ENCODE measurements around the gene ZNF175. TPM values are rescaled to one million over a fixed set of nuclear protein-coding genes. Genes with fewer than 3 reads are reported as not detected.

The ZNF175 gene
- total and polyA plus RNA-seq, 2 donors (not counting 3 experiments of a cell fraction or from before 2014, with no cell fraction given), result 4.9 to 16.5 TPM

GRCh38 chr19:51573331-51573730, 2.2 kb downstream of the ZNF175 start:
- Histone ChIP-seq H3K79me2 (ENCODE audit: control insufficient read depth, insufficient read depth, low read length) (peaks cover 45% of the 10 kb centered on the region), H3K9me3 (replicated peaks; ENCODE audit: control insufficient read depth, insufficient read depth, low read length) (no peaks in the 10 kb centered on the region), H3K9ac (replicated peaks; ENCODE audit: extremely low read depth, insufficient read depth, low read length) (peak overlapping the region; percentile 81), H4K20me1 (replicated peaks; ENCODE audit: control insufficient read depth, extremely low read depth, insufficient read depth, low read length) (no peaks in the 10 kb centered on the region), H3K36me3 (ENCODE audit: control insufficient read depth in 2 of 2, extremely low read depth in 1 of 2, insufficient read depth in 2 of 2, low read length in 2 of 2) (peaks cover 0 to 5% of the 10 kb centered on the region in 2 experiments), H3K4me3 (replicated peaks in 1 of 3; ENCODE audit: insufficient read depth in 1 of 3, low read depth in 1 of 3, low read length in 3 of 3) (peak overlapping the region in 1 of 3 experiments; percentile 85), H2AFZ (ENCODE audit: low read depth, low read length) (no peak overlapping the region), H3K27me3 (ENCODE audit: control insufficient read depth in 2 of 2, insufficient read depth in 2 of 2, low read length in 2 of 2) (peaks cover 2 to 11% of the 10 kb centered on the region in 2 experiments), H3K9me1 (replicated peaks; ENCODE audit: control insufficient read depth, extremely low read depth, insufficient read depth, low read length) (no peaks in the 10 kb centered on the region), H3K27ac (ENCODE audit: insufficient read depth, low read depth, low read length) (peak overlapping the region; percentile 95), H3K4me2 (ENCODE audit: insufficient read depth, low read length) (peak overlapping the region; percentile 96), H3K4me1 (ENCODE audit: control insufficient read depth, extremely low read depth, insufficient read depth, low read length) (peaks cover 33% of the 10 kb centered on the region)
- CTCF ChIA-PET, result interaction anchor here (1.0 to 1.9 kb wide), 2 partner anchors 26 to 84 kb away, joined by 7 to 15 read pairs; no protein-coding TSS in a partner anchor
- BruUV-seq (replicated peaks), result TSS peak; percentile 30
- DNase-seq (ENCODE audit: low read depth, low spot score), result peak; percentile 34
- intact Hi-C loops (cut with micrococcal nuclease), result loop anchor here (1.0 to 10.0 kb wide), 3 partner anchors 27 to 111 kb away; no protein-coding TSS in a partner anchor
- dilution Hi-C loops (cut with MboI; ENCODE audit: extremely low pct_ligation_motif_present, low sequenced_read_pairs), result no loop called here
- TF ChIP-seq JUN (IDR thresholded peaks at IDR 0.05; ENCODE audit: borderline replicate concordance, insufficient read depth, insufficient read length, low read depth) (no peak), GATA2 (IDR thresholded peaks at IDR 0.05; ENCODE audit: insufficient read depth, insufficient read length, low read depth, low read length) (peak; percentile 46)
- POLR2A ChIA-PET, result no interaction called here
- no peak for FAIRE-seq

GRCh38 chr19:51576850-51577249, 5.8 kb downstream of the ZNF175 start:
- H3K9ac ChIP-seq (replicated peaks; ENCODE audit: extremely low read depth, insufficient read depth, low read length), result no peak overlapping the region
- H2AFZ ChIP-seq (ENCODE audit: low read depth, low read length), result no peak overlapping the region
- peaks cover 9 to 13% of the 10 kb centered on the region in 2 experiments for H3K36me3 ChIP-seq (ENCODE audit: control insufficient read depth in 2 of 2, extremely low read depth in 1 of 2, insufficient read depth in 2 of 2, low read length in 2 of 2)
- no peaks in the 10 kb centered on the region for H4K20me1 ChIP-seq (replicated peaks; ENCODE audit: control insufficient read depth, extremely low read depth, insufficient read depth, low read length)
- no peaks in the 10 kb centered on the region for H3K9me3 ChIP-seq (replicated peaks; ENCODE audit: control insufficient read depth, insufficient read depth, low read length)
- no peak for DNase-seq (ENCODE audit: low read depth, low spot score)
- POLR2A ChIA-PET, result no interaction called here
- H3K79me2 ChIP-seq (ENCODE audit: control insufficient read depth, insufficient read depth, low read length), result peaks cover 48% of the 10 kb centered on the region
- H3K9me1 ChIP-seq (replicated peaks; ENCODE audit: control insufficient read depth, extremely low read depth, insufficient read depth, low read length), result no peaks in the 10 kb centered on the region
- H3K27me3 ChIP-seq (ENCODE audit: control insufficient read depth in 2 of 2, insufficient read depth in 2 of 2, low read length in 2 of 2), result no peaks in the 10 kb centered on the region
- CTCF ChIA-PET, result no interaction called here
- TF ChIP-seq MAX (IDR thresholded peaks at IDR 0.05; ENCODE audit: insufficient read depth, insufficient read length) (no peak), CTCF (IDR thresholded peaks at IDR 0.05; ENCODE audit: extremely low read depth in 1 of 2, insufficient read depth in 1 of 2, low read depth in 1 of 2, low read length in 2 of 2) (no peak), GATA2 (IDR thresholded peaks at IDR 0.05; ENCODE audit: insufficient read depth, insufficient read length, low read depth, low read length) (no peak), FOS (IDR thresholded peaks at IDR 0.05; ENCODE audit: borderline replicate concordance, insufficient read depth, low read length) (no peak), EZH2 (IDR thresholded peaks at IDR 0.05; ENCODE audit: borderline replicate concordance, low read depth, low read length, severe bottlenecking) (no peak), JUN (IDR thresholded peaks at IDR 0.05; ENCODE audit: borderline replicate concordance, insufficient read depth, insufficient read length, low read depth) (no peak), POLR2A (IDR thresholded peaks at IDR 0.05; ENCODE audit: low read depth, low read length) (no peak), MYC (IDR thresholded peaks at IDR 0.05; ENCODE audit: low read depth, low read length) (no peak), POLR2AphosphoS5 (IDR thresholded peaks at IDR 0.05; ENCODE audit: insufficient read depth, low read depth, low read length) (no peak)
- BruUV-seq (replicated peaks), result no TSS peak
- dilution Hi-C loops (cut with MboI; ENCODE audit: extremely low pct_ligation_motif_present, low sequenced_read_pairs), result no loop called here
- H3K4me1 ChIP-seq (ENCODE audit: control insufficient read depth, extremely low read depth, insufficient read depth, low read length), result peaks cover 30% of the 10 kb centered on the region
- H3K27ac ChIP-seq (ENCODE audit: insufficient read depth, low read depth, low read length), result no peak overlapping the region
- FAIRE-seq, result no peak
- H3K4me3 ChIP-seq (replicated peaks in 1 of 3; ENCODE audit: insufficient read depth in 1 of 3, low read depth in 1 of 3, low read length in 3 of 3), result no peak overlapping the region
- H3K4me2 ChIP-seq (ENCODE audit: insufficient read depth, low read length), result no peak overlapping the region
- intact Hi-C loops (cut with micrococcal nuclease), result loop anchor here (10.0 kb wide), 1 partner anchor 108 kb away; no protein-coding TSS in a partner anchor

Data from endothelial cell of umbilical vein (primary cell).